ENCODE measurements around the gene OCSTAMP.

OCSTAMP gene

DNA sequence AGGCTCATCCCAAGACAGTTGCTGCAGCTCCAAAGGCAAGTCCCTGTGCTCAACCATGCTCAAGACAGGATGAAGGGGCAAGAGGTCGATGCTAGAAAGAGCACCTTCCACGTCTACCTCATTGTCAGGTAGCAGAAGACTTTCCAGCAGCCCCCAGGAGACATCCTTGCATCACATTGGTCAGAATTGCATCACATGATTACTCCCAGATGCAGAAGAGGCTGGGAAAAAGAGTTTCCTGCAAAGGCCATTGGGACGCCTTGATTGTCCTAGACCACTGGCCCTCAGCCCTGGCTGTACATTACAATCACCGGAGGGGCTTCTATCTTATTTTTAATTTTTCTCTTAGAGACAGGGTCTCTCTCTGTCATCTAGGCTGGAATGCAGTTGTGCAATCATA lies 19.8 kb downstream of the OCSTAMP start:
- TF ChIP-seq, protein P1, sequence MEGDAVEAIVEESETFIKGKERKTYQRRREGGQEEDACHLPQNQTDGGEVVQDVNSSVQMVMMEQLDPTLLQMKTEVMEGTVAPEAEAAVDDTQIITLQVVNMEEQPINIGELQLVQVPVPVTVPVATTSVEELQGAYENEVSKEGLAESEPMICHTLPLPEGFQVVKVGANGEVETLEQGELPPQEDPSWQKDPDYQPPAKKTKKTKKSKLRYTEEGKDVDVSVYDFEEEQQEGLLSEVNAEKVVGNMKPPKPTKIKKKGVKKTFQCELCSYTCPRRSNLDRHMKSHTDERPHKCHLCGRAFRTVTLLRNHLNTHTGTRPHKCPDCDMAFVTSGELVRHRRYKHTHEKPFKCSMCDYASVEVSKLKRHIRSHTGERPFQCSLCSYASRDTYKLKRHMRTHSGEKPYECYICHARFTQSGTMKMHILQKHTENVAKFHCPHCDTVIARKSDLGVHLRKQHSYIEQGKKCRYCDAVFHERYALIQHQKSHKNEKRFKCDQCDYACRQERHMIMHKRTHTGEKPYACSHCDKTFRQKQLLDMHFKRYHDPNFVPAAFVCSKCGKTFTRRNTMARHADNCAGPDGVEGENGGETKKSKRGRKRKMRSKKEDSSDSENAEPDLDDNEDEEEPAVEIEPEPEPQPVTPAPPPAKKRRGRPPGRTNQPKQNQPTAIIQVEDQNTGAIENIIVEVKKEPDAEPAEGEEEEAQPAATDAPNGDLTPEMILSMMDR (IDR thresholded peaks at IDR 0.05), result no peak
- Histone ChIP-seq H3K9me3 (ENCODE audit: control insufficient read depth, low read length) (no peaks in the 10 kb centered on the region), H3K4me2 (ENCODE audit: low read length) (no peak overlapping the region)

DNA sequence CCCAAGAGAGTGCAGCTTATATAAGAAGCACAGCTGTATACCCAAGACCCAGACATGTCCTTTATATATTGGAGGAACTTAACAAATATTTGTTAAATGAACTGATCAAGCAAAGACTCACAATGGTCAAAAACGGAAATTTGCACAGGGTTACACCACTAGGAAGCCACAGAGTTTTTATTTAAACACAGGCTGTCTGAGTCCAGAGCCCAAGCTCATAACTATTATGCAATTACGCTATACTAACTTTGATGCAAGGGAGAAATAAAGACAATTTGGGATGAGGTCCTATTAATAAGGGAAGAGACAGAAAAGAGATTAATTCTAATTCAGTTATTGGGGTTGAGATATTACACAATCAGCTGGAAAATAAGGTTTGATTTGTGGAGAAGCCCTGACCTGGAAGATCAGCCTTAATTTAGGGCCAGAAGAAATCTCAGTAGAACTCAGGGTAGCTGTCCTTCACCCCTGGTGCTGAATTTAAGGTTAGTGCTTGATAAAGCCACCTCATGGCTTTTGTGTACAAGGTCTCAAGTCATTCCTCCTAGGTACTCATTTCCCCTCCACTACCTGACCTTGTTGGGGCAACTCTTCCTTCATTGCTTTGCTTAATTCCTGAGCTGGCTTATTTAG lies 26.6 kb downstream of the OCSTAMP start:
- no peak overlapping the region for H3K4me3 ChIP-seq (ENCODE audit: low read depth, low read length)
- no peaks in the 10 kb centered on the region for H3K27me3 ChIP-seq (ENCODE audit: control insufficient read depth, insufficient read depth, low read length)
- H3K79me2 ChIP-seq, result no peaks in the 10 kb centered on the region
- H3K27ac ChIP-seq, result no peak overlapping the region
- no peaks in the 10 kb centered on the region for H3K4me1 ChIP-seq
- no peak overlapping the region for H2AFZ ChIP-seq
- TF ChIP-seq, protein P1 (IDR thresholded peaks at IDR 0.05), result no peak
- no peaks in the 10 kb centered on the region for H3K9me3 ChIP-seq (ENCODE audit: control insufficient read depth, low read length)
- no peak overlapping the region for H3K9ac ChIP-seq
- no peaks in the 10 kb centered on the region for H3K36me3 ChIP-seq (ENCODE audit: control insufficient read depth, insufficient read depth, low read length)
- no peak overlapping the region for H3K4me2 ChIP-seq (ENCODE audit: low read length)

More for the DNA sequence above, 19.8 kb downstream of the OCSTAMP start:
- Histone ChIP-seq H3K27me3 (ENCODE audit: control insufficient read depth, insufficient read depth, low read length) (no peaks in the 10 kb centered on the region), H3K9ac (no peak overlapping the region), H3K36me3 (ENCODE audit: control insufficient read depth, insufficient read depth, low read length) (no peaks in the 10 kb centered on the region), H3K4me1 (no peaks in the 10 kb centered on the region), H3K4me3 (ENCODE audit: low read depth, low read length) (no peak overlapping the region), H3K27ac (no peak overlapping the region), H2AFZ (no peak overlapping the region), H3K79me2 (no peaks in the 10 kb centered on the region)

DNA sequence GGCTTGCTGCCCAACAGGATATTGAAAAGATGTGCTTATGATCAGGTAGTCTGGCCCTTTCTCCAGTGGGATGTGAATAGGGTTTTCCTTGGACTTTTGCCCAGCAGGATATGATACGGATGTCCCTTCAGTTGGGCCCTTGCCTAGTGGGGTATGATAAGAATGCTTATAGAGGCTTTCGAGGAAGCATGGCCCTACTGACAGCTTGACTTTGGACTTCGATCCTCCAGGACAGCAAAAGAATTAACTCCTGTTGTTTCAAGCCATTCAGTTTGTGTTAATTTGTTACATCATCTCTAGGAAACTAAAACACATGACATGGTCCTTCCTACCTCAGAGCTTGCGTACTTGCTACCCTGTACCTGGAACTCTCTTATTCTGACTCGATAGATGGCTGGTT lies 27.3 kb downstream of the OCSTAMP start:
- no peaks in the 10 kb centered on the region for H3K9me3 ChIP-seq (ENCODE audit: control insufficient read depth, low read length)
- H3K4me3 ChIP-seq (ENCODE audit: low read depth, low read length), result no peak overlapping the region
- H3K9ac ChIP-seq, result no peak overlapping the region
- TF ChIP-seq, protein P1 (IDR thresholded peaks at IDR 0.05), result no peak
- H3K79me2 ChIP-seq, result no peaks in the 10 kb centered on the region
- no peaks in the 10 kb centered on the region for H3K36me3 ChIP-seq (ENCODE audit: control insufficient read depth, insufficient read depth, low read length)
- no peak overlapping the region for H3K4me2 ChIP-seq (ENCODE audit: low read length)
- H2AFZ ChIP-seq, result no peak overlapping the region
- H3K27me3 ChIP-seq (ENCODE audit: control insufficient read depth, insufficient read depth, low read length), result no peaks in the 10 kb centered on the region
- H3K27ac ChIP-seq, result no peak overlapping the region
- no peaks in the 10 kb centered on the region for H3K4me1 ChIP-seq

DNA sequence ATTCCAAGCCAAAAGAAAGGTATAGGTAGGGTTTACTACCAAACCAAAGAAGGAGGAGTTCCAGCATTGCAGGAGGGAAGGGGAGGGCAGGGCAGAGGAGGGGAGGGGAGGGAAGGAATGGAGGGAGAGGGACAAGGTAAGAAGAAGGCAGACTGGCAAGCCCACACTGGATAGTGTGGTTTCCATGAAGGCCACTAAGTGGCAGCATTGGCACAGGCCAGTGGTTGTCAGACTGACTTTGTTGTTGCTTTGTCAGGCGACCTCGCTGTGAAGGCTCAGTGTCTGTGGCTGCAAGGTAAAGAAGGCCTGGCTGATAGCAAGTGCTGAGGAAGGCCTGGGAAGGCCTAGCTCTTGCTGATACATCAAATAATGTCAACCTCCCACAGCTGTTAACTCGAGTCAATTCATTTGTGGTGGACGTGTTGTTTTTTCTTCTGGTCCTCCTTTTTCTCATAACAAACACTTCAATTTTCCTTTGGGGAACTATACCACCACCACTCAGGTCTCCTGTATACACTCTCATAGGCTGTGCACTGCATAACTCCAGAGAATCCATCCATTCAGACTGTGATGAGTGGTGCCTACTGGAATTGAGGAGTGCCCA lies 29.4 kb downstream of the OCSTAMP start:
- no peaks in the 10 kb centered on the region for H3K79me2 ChIP-seq
- H3K9me3 ChIP-seq (ENCODE audit: control insufficient read depth, low read length), result no peaks in the 10 kb centered on the region
- H3K4me1 ChIP-seq, result no peaks in the 10 kb centered on the region
- no peak overlapping the region for H3K4me2 ChIP-seq (ENCODE audit: low read length)
- no peaks in the 10 kb centered on the region for H3K36me3 ChIP-seq (ENCODE audit: control insufficient read depth, insufficient read depth, low read length)
- no peak overlapping the region for H3K9ac ChIP-seq
- no peaks in the 10 kb centered on the region for H3K27me3 ChIP-seq (ENCODE audit: control insufficient read depth, insufficient read depth, low read length)
- H3K27ac ChIP-seq, result no peak overlapping the region
- H2AFZ ChIP-seq, result peak overlapping the region; percentile 31
- H3K4me3 ChIP-seq (ENCODE audit: low read depth, low read length), result no peak overlapping the region
- TF ChIP-seq, protein P1 (IDR thresholded peaks at IDR 0.05), result peak; percentile 70

DNA sequence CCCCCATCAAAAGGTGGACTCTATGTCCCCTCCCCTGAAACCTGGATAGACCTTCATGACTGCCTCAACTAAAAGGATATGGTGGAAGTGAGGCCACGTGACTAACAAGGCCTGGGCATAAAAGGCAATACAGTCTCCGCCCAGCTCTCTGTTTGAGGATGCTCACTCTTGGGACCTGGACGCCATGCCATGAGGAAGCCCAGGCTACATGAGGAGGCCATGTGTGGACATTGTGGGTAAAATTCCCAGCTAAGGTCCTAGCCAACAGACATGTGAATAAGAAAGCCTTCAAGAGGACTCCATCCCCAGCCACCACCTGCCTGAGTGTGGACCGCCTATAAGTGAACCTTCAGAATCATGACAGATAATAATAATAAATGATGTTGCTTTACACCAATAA lies 29.9 kb downstream of the OCSTAMP start:
- no peaks in the 10 kb centered on the region for H3K27me3 ChIP-seq (ENCODE audit: control insufficient read depth, insufficient read depth, low read length)
- no peak overlapping the region for H3K9ac ChIP-seq
- no peaks in the 10 kb centered on the region for H3K79me2 ChIP-seq
- H3K4me3 ChIP-seq (ENCODE audit: low read depth, low read length), result no peak overlapping the region
- H3K4me2 ChIP-seq (ENCODE audit: low read length), result no peak overlapping the region
- no peaks in the 10 kb centered on the region for H3K9me3 ChIP-seq (ENCODE audit: control insufficient read depth, low read length)
- H2AFZ ChIP-seq, result no peak overlapping the region
- no peak overlapping the region for H3K27ac ChIP-seq
- TF ChIP-seq, protein P1 (IDR thresholded peaks at IDR 0.05), result no peak
- no peaks in the 10 kb centered on the region for H3K36me3 ChIP-seq (ENCODE audit: control insufficient read depth, insufficient read depth, low read length)
- no peaks in the 10 kb centered on the region for H3K4me1 ChIP-seq
